Tibial nerve (tissue), 3 donors: ENCODE data around the gene ZNF346.

Source experiments
- POLR2A ChIP-seq, 2 donors: fragments of 450-650 bp; IDR thresholded peaks; one replicate each; pipeline ENCODE4 v1.6.1; 2017; ENCODE audit warnings: antibody characterized with exemption in 2 of 2, mild to moderate bottlenecking in 2 of 2, moderate library complexity in 2 of 2
- TF ChIP-seq, protein P1 (sequence below), 5 experiments: fragments of 200-600 bp in 3 of 5; fragments of 450-650 bp in 2 of 5; sonication (generic) in 3 of 5; IDR thresholded peaks; one replicate each; pipeline ENCODE4 v1.5.1; 2016 to 2019; ENCODE audit warnings: antibody characterized with exemption in 5 of 5, mild to moderate bottlenecking in 3 of 5, moderate library complexity in 2 of 5

DNA sequence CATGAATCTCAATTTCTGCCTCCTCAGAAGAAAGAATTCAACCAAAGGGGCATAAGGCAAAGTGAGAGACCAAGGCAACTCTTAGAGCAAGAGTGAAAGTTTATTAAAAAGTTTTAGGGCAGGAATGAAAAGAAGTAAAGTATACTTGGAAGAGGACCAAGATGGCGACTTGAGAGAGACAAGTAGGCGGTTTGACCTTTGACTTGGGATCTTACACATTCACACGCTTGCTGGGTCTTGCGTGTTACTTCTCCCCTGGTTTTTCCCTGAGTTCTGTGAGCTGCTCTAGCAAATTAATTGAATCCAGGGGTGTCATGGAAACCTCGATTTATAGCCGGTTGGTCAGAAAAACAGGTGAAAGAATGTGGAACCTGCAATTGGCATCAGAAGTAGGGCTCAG, 7.0 kb downstream of the ZNF346 start:
- TF ChIP-seq, protein P1, sequence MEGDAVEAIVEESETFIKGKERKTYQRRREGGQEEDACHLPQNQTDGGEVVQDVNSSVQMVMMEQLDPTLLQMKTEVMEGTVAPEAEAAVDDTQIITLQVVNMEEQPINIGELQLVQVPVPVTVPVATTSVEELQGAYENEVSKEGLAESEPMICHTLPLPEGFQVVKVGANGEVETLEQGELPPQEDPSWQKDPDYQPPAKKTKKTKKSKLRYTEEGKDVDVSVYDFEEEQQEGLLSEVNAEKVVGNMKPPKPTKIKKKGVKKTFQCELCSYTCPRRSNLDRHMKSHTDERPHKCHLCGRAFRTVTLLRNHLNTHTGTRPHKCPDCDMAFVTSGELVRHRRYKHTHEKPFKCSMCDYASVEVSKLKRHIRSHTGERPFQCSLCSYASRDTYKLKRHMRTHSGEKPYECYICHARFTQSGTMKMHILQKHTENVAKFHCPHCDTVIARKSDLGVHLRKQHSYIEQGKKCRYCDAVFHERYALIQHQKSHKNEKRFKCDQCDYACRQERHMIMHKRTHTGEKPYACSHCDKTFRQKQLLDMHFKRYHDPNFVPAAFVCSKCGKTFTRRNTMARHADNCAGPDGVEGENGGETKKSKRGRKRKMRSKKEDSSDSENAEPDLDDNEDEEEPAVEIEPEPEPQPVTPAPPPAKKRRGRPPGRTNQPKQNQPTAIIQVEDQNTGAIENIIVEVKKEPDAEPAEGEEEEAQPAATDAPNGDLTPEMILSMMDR (IDR thresholded peaks at IDR 0.05), result no peak
- TF ChIP-seq POLR2A (IDR thresholded peaks at IDR 0.05), result no peak
